HepG2 (cell line): ENCODE data around the gene PSKH1. TPM values are rescaled to one million over a fixed set of nuclear protein-coding genes. Genes with fewer than 3 reads are reported as not detected.

Source experiments
- AHR ChIP-seq: IDR thresholded peaks from 2 replicates; pipeline ENCODE4 v1.6.1; 2018; ENCODE audit warnings: missing genetic modification reagents, missing compliant biosample characterization
- IRF2 ChIP-seq: IDR thresholded peaks from 2 replicates; pipeline ENCODE4 v1.6.1; 2018; ENCODE audit warnings: missing genetic modification reagents, missing compliant biosample characterization
- KMT2B ChIP-seq: IDR thresholded peaks from 2 replicates; pipeline ENCODE4 v1.6.1; 2016; ENCODE audit warnings: missing genetic modification reagents, missing compliant biosample characterization
- NKX3-1 ChIP-seq: sonication (generic); formaldehyde crosslinking; IDR thresholded peaks from 2 replicates; pipeline ENCODE4 v1.5.0; 2020; ENCODE audit warnings: missing genetic modification reagents
- SP140L ChIP-seq: sonication (generic); formaldehyde crosslinking; IDR thresholded peaks from 2 replicates; pipeline ENCODE4 v1.4.0; 2020; ENCODE audit warnings: missing genetic modification reagents, borderline replicate concordance
- ZFP36L2 ChIP-seq: sonication (generic); formaldehyde crosslinking; IDR thresholded peaks from 2 replicates; pipeline ENCODE4 v1.4.0; 2020; ENCODE audit warnings: missing genetic modification reagents
- ZNF121 ChIP-seq: sonication (generic); formaldehyde crosslinking; IDR thresholded peaks from 2 replicates; pipeline ENCODE4 v1.5.0; 2020; ENCODE audit warnings: mild to moderate bottlenecking, missing genetic modification reagents
- ZNF160 ChIP-seq: sonication (generic); formaldehyde crosslinking; IDR thresholded peaks from 2 replicates; pipeline ENCODE4 v1.8.0; 2022; ENCODE audit warnings: mild to moderate bottlenecking, inconsistent platforms, missing genetic modification reagents
- ZNF205 ChIP-seq: IDR thresholded peaks from 2 replicates; pipeline ENCODE4 v1.6.1; 2018; ENCODE audit warnings: missing biosample characterization, missing genetic modification reagents
- ZNF383 ChIP-seq: sonication (generic); formaldehyde crosslinking; IDR thresholded peaks from 2 replicates; pipeline ENCODE4 v1.4.0; 2020; ENCODE audit warnings: missing genetic modification reagents, mild to moderate bottlenecking, borderline replicate concordance
- polyA plus RNA-seq, 8 experiments: library from polyadenylated mRNA; depleted of rRNA in 3 of 8; stranded (reverse) in 7 of 8; unstranded in 1 of 8; fragments of >200 nt; fragmentation: Illumina TruSeq in 4 of 8; extraction: Trizol in 4 of 8; gene quantifications; 2 replicates each; pipeline versions ENCODE4 v1.2.1 to v1.2.3, GENCODE V29; 2011 to 2016; ENCODE audit warnings: low read depth in 4 of 8, missing spikeins in 1 of 8, mixed read lengths in 1 of 8; ENCODE audit not compliant: insufficient read depth in 1 of 8
- total RNA-seq, 5 experiments: library from RNA; depleted of rRNA; stranded (reverse); fragments of >200 nt; fragmentation: Illumina TruSeq; extraction: Trizol; gene quantifications; 2 replicates each; pipeline ENCODE4 v1.2.3, GENCODE V29; 2016; ENCODE audit warnings: low read depth in 1 of 5
- TF ChIP-seq, protein P1 (sequence below): sonication (generic); formaldehyde crosslinking; IDR thresholded peaks from 2 replicates; pipeline ENCODE4 v1.4.0; 2020; ENCODE audit warnings: low read depth, mild to moderate bottlenecking, missing genetic modification reagents
- TF ChIP-seq, protein P2 (sequence below), 2 experiments: sonication (generic) in 1 of 2; formaldehyde crosslinking in 1 of 2; IDR thresholded peaks; 2 replicates each; pipeline versions ENCODE4 v1.4.0 to v1.6.1; 2018 to 2020; ENCODE audit warnings: missing genetic modification reagents in 2 of 2, borderline replicate concordance in 1 of 2, low read depth in 1 of 2, mild to moderate bottlenecking in 1 of 2, missing biosample characterization in 1 of 2
- TF ChIP-seq, protein P3 (sequence below): sonication (generic); formaldehyde crosslinking; IDR thresholded peaks from 2 replicates; pipeline ENCODE4 v1.4.0; 2020; ENCODE audit warnings: mild to moderate bottlenecking, missing genetic modification reagents, borderline replicate concordance
- TF ChIP-seq, protein P4 (sequence below): sonication (generic); formaldehyde crosslinking; IDR thresholded peaks from 2 replicates; pipeline ENCODE4 v1.4.0; 2020; ENCODE audit warnings: missing genetic modification reagents
- TF ChIP-seq, protein P5 (sequence below): sonication (generic); formaldehyde crosslinking; IDR thresholded peaks from 2 replicates; pipeline ENCODE4 v1.9.0; 2021; ENCODE audit warnings: missing genetic modification reagents, mild to moderate bottlenecking, borderline replicate concordance
- TF ChIP-seq, protein P6 (sequence below): IDR thresholded peaks from 2 replicates; pipeline ENCODE4 v1.6.1; 2018; ENCODE audit warnings: missing genetic modification reagents

The PSKH1 gene
- total and polyA plus RNA-seq, 2 of the 13 experiments (the other 11 are each of a cell fraction or from before 2014, with no cell fraction given), result 8.4 to 19.1 TPM

DNA sequence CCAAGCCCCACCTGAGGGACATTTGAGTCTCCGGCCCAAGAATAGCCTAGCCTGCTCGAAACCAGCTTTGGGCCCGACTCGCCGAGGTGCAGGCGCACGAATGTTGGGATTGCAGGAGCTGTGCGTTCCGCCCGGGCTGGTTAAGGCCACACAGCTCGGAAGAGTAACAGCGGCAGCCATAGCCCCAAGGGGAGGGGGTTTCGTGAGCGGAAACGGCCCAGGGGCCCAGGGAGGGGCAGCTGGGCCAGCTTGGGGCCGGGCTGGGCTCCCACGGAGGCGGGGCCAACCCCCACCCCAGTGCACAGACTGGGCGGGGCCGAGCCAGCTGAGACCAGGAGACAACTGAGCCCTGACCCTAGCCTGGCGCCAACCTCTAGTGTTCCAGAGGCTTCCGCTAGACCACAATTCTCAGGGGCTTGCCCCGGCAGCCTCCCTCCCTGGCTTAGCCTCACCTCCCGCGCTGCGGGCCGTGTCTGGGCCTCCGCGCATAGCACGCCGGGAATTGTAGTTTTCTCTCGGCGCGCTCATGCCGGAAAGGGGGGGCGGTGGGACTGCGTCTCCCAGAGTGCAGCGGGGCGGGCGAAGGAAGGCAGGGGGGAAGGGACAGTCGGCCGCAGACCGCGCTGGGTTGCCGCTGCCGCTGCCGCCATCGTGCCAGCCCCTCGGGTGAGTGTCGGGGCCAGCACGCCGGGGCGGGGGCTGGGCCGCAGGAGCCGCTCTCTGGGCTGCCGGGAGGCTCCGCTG, 46.6 kb upstream of the PSKH1 start, which contains the start of gene NUTF2 (continued):
- TF ChIP-seq IRF2 (CRISPR knock-in tag) (peak; percentile 84), ZNF160 (CRISPR knock-in tag) (no peak; the same call in 1 of the 2 replicates), ZNF121 (CRISPR knock-in tag) (peak; percentile 68; the same call in 1 of the 2 replicates), KMT2B (peak; percentile 55), AHR (CRISPR knock-in tag) (peak; percentile 86), ZNF205 (CRISPR knock-in tag) (peak; percentile 74; the same call in 1 of the 2 replicates), ZNF383 (CRISPR knock-in tag) (0 out of 2 replicates have a peak, but pooled peaks have one; percentile 14), NKX3-1 (CRISPR knock-in tag) (peak; percentile 40), ZFP36L2 (CRISPR knock-in tag) (no peak), SP140L (CRISPR knock-in tag) (no peak)
- TF ChIP-seq, protein P1, sequence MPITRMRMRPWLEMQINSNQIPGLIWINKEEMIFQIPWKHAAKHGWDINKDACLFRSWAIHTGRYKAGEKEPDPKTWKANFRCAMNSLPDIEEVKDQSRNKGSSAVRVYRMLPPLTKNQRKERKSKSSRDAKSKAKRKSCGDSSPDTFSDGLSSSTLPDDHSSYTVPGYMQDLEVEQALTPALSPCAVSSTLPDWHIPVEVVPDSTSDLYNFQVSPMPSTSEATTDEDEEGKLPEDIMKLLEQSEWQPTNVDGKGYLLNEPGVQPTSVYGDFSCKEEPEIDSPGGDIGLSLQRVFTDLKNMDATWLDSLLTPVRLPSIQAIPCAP (CRISPR knock-in tag), result peak; percentile 72; the same call in 1 of the 2 replicates
- TF ChIP-seq, protein P2, sequence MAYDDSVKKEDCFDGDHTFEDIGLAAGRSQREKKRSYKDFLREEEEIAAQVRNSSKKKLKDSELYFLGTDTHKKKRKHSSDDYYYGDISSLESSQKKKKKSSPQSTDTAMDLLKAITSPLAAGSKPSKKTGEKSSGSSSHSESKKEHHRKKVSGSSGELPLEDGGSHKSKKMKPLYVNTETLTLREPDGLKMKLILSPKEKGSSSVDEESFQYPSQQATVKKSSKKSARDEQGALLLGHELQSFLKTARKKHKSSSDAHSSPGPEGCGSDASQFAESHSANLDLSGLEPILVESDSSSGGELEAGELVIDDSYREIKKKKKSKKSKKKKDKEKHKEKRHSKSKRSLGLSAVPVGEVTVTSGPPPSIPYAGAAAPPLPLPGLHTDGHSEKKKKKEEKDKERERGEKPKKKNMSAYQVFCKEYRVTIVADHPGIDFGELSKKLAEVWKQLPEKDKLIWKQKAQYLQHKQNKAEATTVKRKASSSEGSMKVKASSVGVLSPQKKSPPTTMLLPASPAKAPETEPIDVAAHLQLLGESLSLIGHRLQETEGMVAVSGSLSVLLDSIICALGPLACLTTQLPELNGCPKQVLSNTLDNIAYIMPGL (CRISPR knock-in tag; IDR thresholded peaks at IDR 0.05; ENCODE audit: borderline replicate concordance in 1 of 2, low read depth in 1 of 2), result peak in 1 of 2 experiments; percentile 87; a peak in 3 of 4 replicates
- TF ChIP-seq, protein P3, sequence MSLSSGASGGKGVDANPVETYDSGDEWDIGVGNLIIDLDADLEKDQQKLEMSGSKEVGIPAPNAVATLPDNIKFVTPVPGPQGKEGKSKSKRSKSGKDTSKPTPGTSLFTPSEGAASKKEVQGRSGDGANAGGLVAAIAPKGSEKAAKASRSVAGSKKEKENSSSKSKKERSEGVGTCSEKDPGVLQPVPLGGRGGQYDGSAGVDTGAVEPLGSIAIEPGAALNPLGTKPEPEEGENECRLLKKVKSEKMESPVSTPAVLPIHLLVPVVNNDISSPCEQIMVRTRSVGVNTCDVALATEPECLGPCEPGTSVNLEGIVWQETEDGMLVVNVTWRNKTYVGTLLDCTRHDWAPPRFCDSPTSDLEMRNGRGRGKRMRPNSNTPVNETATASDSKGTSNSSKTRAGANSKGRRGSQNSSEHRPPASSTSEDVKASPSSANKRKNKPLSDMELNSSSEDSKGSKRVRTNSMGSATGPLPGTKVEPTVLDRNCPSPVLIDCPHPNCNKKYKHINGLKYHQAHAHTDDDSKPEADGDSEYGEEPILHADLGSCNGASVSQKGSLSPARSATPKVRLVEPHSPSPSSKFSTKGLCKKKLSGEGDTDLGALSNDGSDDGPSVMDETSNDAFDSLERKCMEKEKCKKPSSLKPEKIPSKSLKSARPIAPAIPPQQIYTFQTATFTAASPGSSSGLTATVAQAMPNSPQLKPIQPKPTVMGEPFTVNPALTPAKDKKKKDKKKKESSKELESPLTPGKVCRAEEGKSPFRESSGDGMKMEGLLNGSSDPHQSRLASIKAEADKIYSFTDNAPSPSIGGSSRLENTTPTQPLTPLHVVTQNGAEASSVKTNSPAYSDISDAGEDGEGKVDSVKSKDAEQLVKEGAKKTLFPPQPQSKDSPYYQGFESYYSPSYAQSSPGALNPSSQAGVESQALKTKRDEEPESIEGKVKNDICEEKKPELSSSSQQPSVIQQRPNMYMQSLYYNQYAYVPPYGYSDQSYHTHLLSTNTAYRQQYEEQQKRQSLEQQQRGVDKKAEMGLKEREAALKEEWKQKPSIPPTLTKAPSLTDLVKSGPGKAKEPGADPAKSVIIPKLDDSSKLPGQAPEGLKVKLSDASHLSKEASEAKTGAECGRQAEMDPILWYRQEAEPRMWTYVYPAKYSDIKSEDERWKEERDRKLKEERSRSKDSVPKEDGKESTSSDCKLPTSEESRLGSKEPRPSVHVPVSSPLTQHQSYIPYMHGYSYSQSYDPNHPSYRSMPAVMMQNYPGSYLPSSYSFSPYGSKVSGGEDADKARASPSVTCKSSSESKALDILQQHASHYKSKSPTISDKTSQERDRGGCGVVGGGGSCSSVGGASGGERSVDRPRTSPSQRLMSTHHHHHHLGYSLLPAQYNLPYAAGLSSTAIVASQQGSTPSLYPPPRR (CRISPR knock-in tag), result peak; percentile 58; the same call in 1 of the 2 replicates
- TF ChIP-seq, protein P4, sequence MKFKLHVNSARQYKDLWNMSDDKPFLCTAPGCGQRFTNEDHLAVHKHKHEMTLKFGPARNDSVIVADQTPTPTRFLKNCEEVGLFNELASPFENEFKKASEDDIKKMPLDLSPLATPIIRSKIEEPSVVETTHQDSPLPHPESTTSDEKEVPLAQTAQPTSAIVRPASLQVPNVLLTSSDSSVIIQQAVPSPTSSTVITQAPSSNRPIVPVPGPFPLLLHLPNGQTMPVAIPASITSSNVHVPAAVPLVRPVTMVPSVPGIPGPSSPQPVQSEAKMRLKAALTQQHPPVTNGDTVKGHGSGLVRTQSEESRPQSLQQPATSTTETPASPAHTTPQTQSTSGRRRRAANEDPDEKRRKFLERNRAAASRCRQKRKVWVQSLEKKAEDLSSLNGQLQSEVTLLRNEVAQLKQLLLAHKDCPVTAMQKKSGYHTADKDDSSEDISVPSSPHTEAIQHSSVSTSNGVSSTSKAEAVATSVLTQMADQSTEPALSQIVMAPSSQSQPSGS, result peak; percentile 64; the same call in 1 of the 2 replicates
- TF ChIP-seq, protein P5, sequence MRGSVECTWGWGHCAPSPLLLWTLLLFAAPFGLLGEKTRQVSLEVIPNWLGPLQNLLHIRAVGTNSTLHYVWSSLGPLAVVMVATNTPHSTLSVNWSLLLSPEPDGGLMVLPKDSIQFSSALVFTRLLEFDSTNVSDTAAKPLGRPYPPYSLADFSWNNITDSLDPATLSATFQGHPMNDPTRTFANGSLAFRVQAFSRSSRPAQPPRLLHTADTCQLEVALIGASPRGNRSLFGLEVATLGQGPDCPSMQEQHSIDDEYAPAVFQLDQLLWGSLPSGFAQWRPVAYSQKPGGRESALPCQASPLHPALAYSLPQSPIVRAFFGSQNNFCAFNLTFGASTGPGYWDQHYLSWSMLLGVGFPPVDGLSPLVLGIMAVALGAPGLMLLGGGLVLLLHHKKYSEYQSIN (CRISPR knock-in tag), result no peak
- TF ChIP-seq, protein P6, sequence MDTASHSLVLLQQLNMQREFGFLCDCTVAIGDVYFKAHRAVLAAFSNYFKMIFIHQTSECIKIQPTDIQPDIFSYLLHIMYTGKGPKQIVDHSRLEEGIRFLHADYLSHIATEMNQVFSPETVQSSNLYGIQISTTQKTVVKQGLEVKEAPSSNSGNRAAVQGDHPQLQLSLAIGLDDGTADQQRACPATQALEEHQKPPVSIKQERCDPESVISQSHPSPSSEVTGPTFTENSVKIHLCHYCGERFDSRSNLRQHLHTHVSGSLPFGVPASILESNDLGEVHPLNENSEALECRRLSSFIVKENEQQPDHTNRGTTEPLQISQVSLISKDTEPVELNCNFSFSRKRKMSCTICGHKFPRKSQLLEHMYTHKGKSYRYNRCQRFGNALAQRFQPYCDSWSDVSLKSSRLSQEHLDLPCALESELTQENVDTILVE (CRISPR knock-in tag), result peak; percentile 94
